Neuronal stem cell (in vitro differentiated cells): ENCODE results near the gene KRTAP9-7.

Source experiments
- DNase-seq: peaks from one replicate; pipeline ENCODE4 v3.0.0-alpha.2; 2013; ENCODE audit warnings: low spot score
- H2AFZ ChIP-seq: one replicate; pipeline ENCODE4 v1.6.1; 2013; ENCODE audit warnings: mild to moderate bottlenecking, low read length, inconsistent platforms
- H2AK5ac ChIP-seq: 2 replicates; pipeline ENCODE4 v1.6.1; 2013; ENCODE audit warnings: low read depth, mild to moderate bottlenecking, inconsistent platforms, low read length, moderate library complexity, mixed read lengths
- H2BK120ac ChIP-seq: 2 replicates; pipeline ENCODE4 v1.6.1; 2013; ENCODE audit warnings: low read depth, mild to moderate bottlenecking, inconsistent platforms, low read length, moderate library complexity, mixed read lengths
- H2BK12ac ChIP-seq: one replicate; pipeline ENCODE4 v1.6.1; 2013; ENCODE audit warnings: low read length, inconsistent platforms
- H2BK15ac ChIP-seq: 2 replicates; pipeline ENCODE4 v1.6.1; 2013; ENCODE audit warnings: mild to moderate bottlenecking, low read length, inconsistent platforms, mixed read lengths
- H2BK5ac ChIP-seq: one replicate; pipeline ENCODE4 v1.6.1; 2013; ENCODE audit warnings: inconsistent platforms, mild to moderate bottlenecking, low read length, moderate library complexity
- H3K14ac ChIP-seq: one replicate; pipeline ENCODE4 v1.6.1; 2013; ENCODE audit warnings: low read length, inconsistent platforms
- H3K18ac ChIP-seq: 2 replicates; pipeline ENCODE4 v1.6.1; 2013; ENCODE audit warnings: low read length, inconsistent platforms
- H3K23ac ChIP-seq: 2 replicates; pipeline ENCODE4 v1.6.1; 2013; ENCODE audit warnings: low read depth, mild to moderate bottlenecking, mixed read lengths, low read length, inconsistent platforms; ENCODE audit not compliant: poor library complexity
- H3K27ac ChIP-seq: replicated peaks from 3 replicates; pipeline ENCODE4 v1.5.1; 2013; ENCODE audit warnings: low read length, inconsistent platforms
- H3K27me3 ChIP-seq, 3 experiments: 2 replicates each; pipeline ENCODE4 v1.6.1; 2013; ENCODE audit warnings: low read length in 3 of 3, mild to moderate bottlenecking in 2 of 3, inconsistent platforms in 1 of 3, low read depth in 1 of 3, mixed read lengths in 1 of 3, moderate library complexity in 1 of 3; ENCODE audit not compliant: control insufficient read depth in 3 of 3, insufficient read depth in 3 of 3
- H3K36me3 ChIP-seq, 2 donors: replicated peaks in 1 of 2; 2 replicates each; pipeline ENCODE4 v1.6.1; 2013; ENCODE audit warnings: low read length in 2 of 2; ENCODE audit not compliant: control insufficient read depth in 2 of 2, insufficient read depth in 2 of 2
- H3K4ac ChIP-seq: 2 replicates; pipeline ENCODE4 v1.6.1; 2013; ENCODE audit warnings: inconsistent platforms, mild to moderate bottlenecking, low read length, moderate library complexity
- H3K4me1 ChIP-seq, 2 donors: 1 replicate in 1 of 2; 2 replicates in 1 of 2; pipeline ENCODE4 v1.6.1; 2013; ENCODE audit warnings: low read length in 2 of 2, low read depth in 1 of 2; ENCODE audit not compliant: control insufficient read depth in 2 of 2, insufficient read depth in 1 of 2
- H3K4me2 ChIP-seq: one replicate; pipeline ENCODE4 v1.6.1; 2013; ENCODE audit warnings: mild to moderate bottlenecking, low read length, inconsistent platforms; ENCODE audit not compliant: insufficient read depth, poor library complexity, severe bottlenecking
- H3K4me3 ChIP-seq, 2 donors: 2 replicates each; pipeline ENCODE4 v1.5.1; 2013; ENCODE audit warnings: low read length in 2 of 2, mild to moderate bottlenecking in 2 of 2, inconsistent platforms in 1 of 2, moderate library complexity in 1 of 2
- H3K79me1 ChIP-seq: one replicate; pipeline ENCODE4 v1.6.1; 2013; ENCODE audit warnings: low read depth, mild to moderate bottlenecking, inconsistent platforms, low read length, moderate library complexity
- H3K9ac ChIP-seq: one replicate; pipeline ENCODE4 v1.6.1; 2013; ENCODE audit warnings: mild to moderate bottlenecking, low read depth, low read length, inconsistent platforms; ENCODE audit not compliant: poor library complexity
- H3K9me3 ChIP-seq, 2 donors: replicated peaks in 1 of 2; 2 replicates each; pipeline versions ENCODE3 to v1.6.1; 2013; ENCODE audit warnings: low read length in 2 of 2, mild to moderate bottlenecking in 2 of 2, inconsistent platforms in 1 of 2, low read depth in 1 of 2, mixed read lengths in 1 of 2, moderate library complexity in 1 of 2; ENCODE audit not compliant: control insufficient read depth in 2 of 2, insufficient read depth in 1 of 2
- H4K8ac ChIP-seq: one replicate; pipeline ENCODE4 v1.6.1; 2013; ENCODE audit warnings: low read depth, mild to moderate bottlenecking, inconsistent platforms, low read length, moderate library complexity
- H4K91ac ChIP-seq: one replicate; pipeline ENCODE4 v1.6.1; 2013; ENCODE audit warnings: low read length, low read depth, mild to moderate bottlenecking, inconsistent platforms; ENCODE audit not compliant: poor library complexity
- WGBS, 2 donors: extraction: QIAGEN DNeasy Blood & Tissue Kit; methylation state at CpG; one replicate each; pipeline ENCODE4 v1.1.7; 2013; ENCODE audit warnings: missing lambda C conversion rate in 2 of 2, mixed read lengths in 1 of 2; ENCODE audit not compliant: insufficient read length in 2 of 2, insufficient replicate concordance in 1 of 2; ENCODE audit errors: extremely low coverage in 2 of 2; 5-methylcytosine and 5-hydroxymethylcytosine counted together

Gene KRTAP9-7

GRCh38 chr17:41287050-41287449 lies 11.6 kb downstream of the KRTAP9-7 start:
- no peak overlapping the region for H3K23ac ChIP-seq
- H3K18ac ChIP-seq, result no peak overlapping the region
- no peak for DNase-seq
- peaks cover 0 to 2% of the 10 kb centered on the region in 2 donors for H3K4me1 ChIP-seq
- no peak overlapping the region for H2AFZ ChIP-seq
- no peak overlapping the region for H2AK5ac ChIP-seq
- no peak overlapping the region for H2BK12ac ChIP-seq
- H4K8ac ChIP-seq, result no peak overlapping the region
- no peak overlapping the region for H4K91ac ChIP-seq
- no peak overlapping the region for H3K14ac ChIP-seq
- H3K9ac ChIP-seq, result no peak overlapping the region
- no peak overlapping the region for H2BK15ac ChIP-seq
- no peaks in the 10 kb centered on the region for H3K36me3 ChIP-seq
- no peaks in the 10 kb centered on the region for H3K9me3 ChIP-seq
- no peak overlapping the region for H3K4me3 ChIP-seq
- H3K4me2 ChIP-seq, result no peak overlapping the region
- no peak overlapping the region for H3K4ac ChIP-seq
- H3K79me1 ChIP-seq, result no peaks in the 10 kb centered on the region
- H2BK5ac ChIP-seq, result no peak overlapping the region
- H3K27ac ChIP-seq, result no peak overlapping the region
- H2BK120ac ChIP-seq, result no peak overlapping the region
- no peaks in the 10 kb centered on the region for H3K27me3 ChIP-seq
- WGBS, 2 donors, result no CpG with 5 or more reads among the region's 3 CpGs

DNA sequence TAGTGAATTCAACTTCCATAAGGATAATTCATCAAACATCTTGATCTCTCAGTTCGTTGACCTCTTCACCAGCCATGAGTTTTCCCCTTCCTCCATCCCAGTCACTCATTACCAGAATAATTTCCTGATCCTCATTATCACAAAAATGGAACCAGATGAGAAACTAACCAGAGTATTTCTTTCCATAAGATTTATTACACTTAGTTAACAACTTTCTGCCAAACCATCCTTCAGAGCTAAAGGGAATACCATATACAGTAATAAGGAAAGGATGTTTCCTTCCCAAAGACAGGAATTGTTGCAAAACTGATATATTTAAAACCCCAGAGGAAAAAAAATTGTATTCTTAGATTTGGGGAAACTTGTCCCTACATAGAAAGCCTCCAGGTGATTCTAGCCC lies 18.5 kb downstream of the KRTAP9-7 start:
- Histone ChIP-seq H3K14ac (no peak overlapping the region), H3K27ac (no peak overlapping the region), H3K4me1 (no peaks in the 10 kb centered on the region), H3K9me3 (no peaks in the 10 kb centered on the region), H4K8ac (no peak overlapping the region), H3K4ac (no peak overlapping the region), H3K79me1 (no peaks in the 10 kb centered on the region), H4K91ac (no peak overlapping the region), H2BK15ac (no peak overlapping the region), H3K36me3 (no peaks in the 10 kb centered on the region), H2BK5ac (no peak overlapping the region), H2AK5ac (no peak overlapping the region), H3K23ac (no peak overlapping the region), H3K27me3 (no peaks in the 10 kb centered on the region), H2BK12ac (no peak overlapping the region), H3K9ac (no peak overlapping the region), H3K4me2 (no peak overlapping the region), H3K18ac (no peak overlapping the region), H2AFZ (no peak overlapping the region), H3K4me3 (no peak overlapping the region), H2BK120ac (no peak overlapping the region)
- no CpG with 5 or more reads among the region's 1 CpG for WGBS, 2 donors
- DNase-seq, result no peak

DNA sequence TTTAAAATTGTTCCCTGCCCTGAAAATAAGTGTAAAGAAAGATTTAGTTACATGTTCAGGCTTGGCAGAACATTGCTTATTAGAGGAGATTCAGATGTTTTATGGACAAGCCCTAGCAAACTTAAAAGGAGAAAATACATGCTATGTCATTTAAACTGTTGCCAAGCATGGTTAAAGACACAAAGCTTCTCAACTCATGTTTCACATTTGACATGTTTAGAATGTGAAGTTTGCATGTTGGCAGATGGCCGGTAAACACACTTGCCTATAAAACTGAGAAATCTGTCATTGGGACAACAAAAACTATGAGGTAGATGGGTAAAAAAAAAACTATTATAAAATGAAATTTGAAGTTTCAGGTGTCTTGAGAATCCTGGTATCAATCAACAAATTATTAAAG lies 21.3 kb downstream of the KRTAP9-7 start:
- Histone ChIP-seq H3K79me1 (no peaks in the 10 kb centered on the region), H3K27me3 (no peaks in the 10 kb centered on the region), H3K9ac (no peak overlapping the region), H3K4me1 (no peaks in the 10 kb centered on the region), H2BK15ac (no peak overlapping the region), H3K4ac (no peak overlapping the region), H4K8ac (no peak overlapping the region), H2BK5ac (no peak overlapping the region), H3K4me2 (no peak overlapping the region), H4K91ac (no peak overlapping the region), H2AFZ (no peak overlapping the region), H2BK120ac (no peak overlapping the region), H3K4me3 (no peak overlapping the region), H3K18ac (no peak overlapping the region), H3K14ac (no peak overlapping the region), H2BK12ac (no peak overlapping the region), H3K36me3 (no peaks in the 10 kb centered on the region), H3K27ac (no peak overlapping the region), H2AK5ac (no peak overlapping the region), H3K23ac (no peak overlapping the region), H3K9me3 (no peaks in the 10 kb centered on the region)
- no peak for DNase-seq
- WGBS, 2 donors, result no CpG with 5 or more reads among the region's 1 CpG

DNA sequence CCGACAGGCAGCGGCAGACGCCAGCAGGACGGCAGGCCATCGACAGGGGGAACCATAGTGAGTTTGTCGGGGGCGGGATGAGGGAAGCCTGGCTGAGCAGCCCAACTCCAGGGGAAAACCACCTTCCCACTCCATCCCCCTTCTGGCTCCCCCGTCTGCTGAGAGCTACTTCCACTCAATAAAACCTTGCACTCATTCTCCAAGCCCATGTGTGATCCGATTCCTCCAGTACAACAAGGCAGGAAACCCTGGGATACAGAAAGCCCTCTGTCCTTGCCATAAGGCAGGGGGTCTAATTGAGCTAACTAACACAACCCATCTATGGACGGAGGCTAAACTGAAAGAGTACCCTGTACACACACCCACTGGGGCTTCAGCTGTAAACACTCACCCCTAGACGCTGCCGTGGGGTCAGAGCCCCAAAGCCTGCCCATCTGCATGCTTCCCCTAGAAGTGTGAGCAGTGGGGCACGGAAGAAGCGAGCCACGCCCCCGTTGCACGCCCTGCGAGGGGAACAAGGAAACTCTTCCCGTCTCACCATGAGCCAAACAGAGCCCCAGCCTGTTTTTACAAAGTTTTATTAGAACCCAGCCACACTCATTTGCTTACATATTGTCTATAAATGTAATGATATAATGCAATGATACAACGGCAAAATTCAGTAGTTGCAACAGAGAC lies 23.1 kb downstream of the KRTAP9-7 start:
- H3K9me3 ChIP-seq, result no peaks in the 10 kb centered on the region
- no peaks in the 10 kb centered on the region for H3K36me3 ChIP-seq
- H4K91ac ChIP-seq, result no peak overlapping the region
- H2BK120ac ChIP-seq, result no peak overlapping the region
- H3K79me1 ChIP-seq, result no peaks in the 10 kb centered on the region
- no peak overlapping the region for H3K18ac ChIP-seq
- H2BK5ac ChIP-seq, result no peak overlapping the region
- H2AFZ ChIP-seq, result no peak overlapping the region
- no peak overlapping the region for H2BK12ac ChIP-seq
- WGBS, 2 donors, result no CpG with 5 or more reads among the region's 20 CpGs
- H3K4me3 ChIP-seq, result no peak overlapping the region
- no peaks in the 10 kb centered on the region for H3K4me1 ChIP-seq
- H3K14ac ChIP-seq, result no peak overlapping the region
- no peak overlapping the region for H2AK5ac ChIP-seq
- no peak overlapping the region for H3K23ac ChIP-seq
- no peak overlapping the region for H4K8ac ChIP-seq
- no peak overlapping the region for H3K4ac ChIP-seq
- DNase-seq, result no peak
- H3K27me3 ChIP-seq, result no peaks in the 10 kb centered on the region
- no peak overlapping the region for H3K27ac ChIP-seq
- H2BK15ac ChIP-seq, result no peak overlapping the region
- no peak overlapping the region for H3K4me2 ChIP-seq
- no peak overlapping the region for H3K9ac ChIP-seq
